ENCODE measurements around the gene CHD8.

GRCh38 chr14:21431126-21431525, 24.8 kb downstream of the CHD8 start:
- TF ChIP-seq POLR2AphosphoS2 (IDR thresholded peaks at IDR 0.05; ENCODE audit: low read depth, low read length) = no peak
- TF ChIP-seq, protein P1, sequence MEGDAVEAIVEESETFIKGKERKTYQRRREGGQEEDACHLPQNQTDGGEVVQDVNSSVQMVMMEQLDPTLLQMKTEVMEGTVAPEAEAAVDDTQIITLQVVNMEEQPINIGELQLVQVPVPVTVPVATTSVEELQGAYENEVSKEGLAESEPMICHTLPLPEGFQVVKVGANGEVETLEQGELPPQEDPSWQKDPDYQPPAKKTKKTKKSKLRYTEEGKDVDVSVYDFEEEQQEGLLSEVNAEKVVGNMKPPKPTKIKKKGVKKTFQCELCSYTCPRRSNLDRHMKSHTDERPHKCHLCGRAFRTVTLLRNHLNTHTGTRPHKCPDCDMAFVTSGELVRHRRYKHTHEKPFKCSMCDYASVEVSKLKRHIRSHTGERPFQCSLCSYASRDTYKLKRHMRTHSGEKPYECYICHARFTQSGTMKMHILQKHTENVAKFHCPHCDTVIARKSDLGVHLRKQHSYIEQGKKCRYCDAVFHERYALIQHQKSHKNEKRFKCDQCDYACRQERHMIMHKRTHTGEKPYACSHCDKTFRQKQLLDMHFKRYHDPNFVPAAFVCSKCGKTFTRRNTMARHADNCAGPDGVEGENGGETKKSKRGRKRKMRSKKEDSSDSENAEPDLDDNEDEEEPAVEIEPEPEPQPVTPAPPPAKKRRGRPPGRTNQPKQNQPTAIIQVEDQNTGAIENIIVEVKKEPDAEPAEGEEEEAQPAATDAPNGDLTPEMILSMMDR (IDR thresholded peaks at IDR 0.05 in 2 of 3, conservative IDR thresholded peaks at IDR 0.05 in 1 of 3; ENCODE audit: control insufficient read depth in 2 of 3, extremely low read depth in 1 of 3, insufficient read depth in 1 of 3, low read depth in 3 of 3, low read length in 3 of 3) = no peak

All from GM12878 (cell line).